LNCaP clone FGC (cell line): ENCODE results near the gene ASB13.

Source experiments
- DNase-seq: peaks from one replicate; pipeline ENCODE4 v3.0.0-alpha.2; 2011; ENCODE audit warnings: low read depth
- H3K4me3 ChIP-seq: 2 replicates; pipeline ENCODE4 v1.5.1; 2011; ENCODE audit warnings: mild to moderate bottlenecking, low read depth, low read length, control low read depth
- CTCF ChIP-seq: IDR thresholded peaks from 2 replicates; pipeline ENCODE4 v1.5.1; 2012; ENCODE audit warnings: mild to moderate bottlenecking; ENCODE audit not compliant: control insufficient read depth, insufficient read depth; ENCODE audit errors: extremely low read depth

The ASB13 gene

DNA sequence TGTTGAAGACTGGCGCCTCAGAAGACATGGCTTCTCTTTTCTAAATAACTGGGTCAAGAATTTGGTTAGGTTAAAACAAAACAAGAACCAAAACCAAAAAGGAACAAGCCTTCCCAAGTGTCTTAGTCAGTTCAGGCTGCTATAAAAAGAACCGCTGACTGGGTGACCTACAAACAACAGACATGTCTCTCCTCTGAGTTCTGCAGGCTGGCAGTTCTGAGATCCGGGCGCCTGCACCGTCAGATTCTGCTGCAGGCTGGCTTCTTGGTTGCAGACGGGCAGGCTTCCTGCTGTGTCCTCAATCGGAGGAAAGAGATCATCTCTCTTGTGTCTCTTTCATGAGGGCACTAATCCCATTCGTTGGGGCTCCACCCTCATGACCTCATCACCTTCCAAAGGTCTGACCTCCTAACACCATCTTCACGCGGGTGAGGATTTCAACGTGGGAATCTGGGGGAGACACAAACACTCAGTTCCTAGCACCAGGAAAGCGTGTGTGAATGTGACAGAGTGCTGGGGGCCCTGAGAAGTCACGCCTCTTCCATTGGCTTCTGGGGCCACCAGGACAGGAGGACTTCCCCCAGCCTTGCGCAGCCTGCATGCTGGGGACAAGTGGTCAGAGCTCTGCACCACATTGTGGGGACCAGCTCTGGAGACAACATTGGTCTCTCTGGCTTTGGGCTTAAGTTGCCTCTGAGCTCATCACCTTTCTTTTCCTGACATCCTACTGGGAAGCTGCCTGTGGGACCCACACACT lies 63.1 kb downstream of the ASB13 start:
- TF ChIP-seq CTCF: no peak
- DNase-seq: no peak

GRCh38 chr10:5601826-5602495 lies 64.4 kb downstream of the ASB13 start:
- H3K4me3 ChIP-seq: no peak overlapping the region
- DNase-seq: no peak
- TF ChIP-seq CTCF: no peak

More for the DNA sequence above, 63.1 kb downstream of the ASB13 start:
- H3K4me3 ChIP-seq: no peak overlapping the region

DNA sequence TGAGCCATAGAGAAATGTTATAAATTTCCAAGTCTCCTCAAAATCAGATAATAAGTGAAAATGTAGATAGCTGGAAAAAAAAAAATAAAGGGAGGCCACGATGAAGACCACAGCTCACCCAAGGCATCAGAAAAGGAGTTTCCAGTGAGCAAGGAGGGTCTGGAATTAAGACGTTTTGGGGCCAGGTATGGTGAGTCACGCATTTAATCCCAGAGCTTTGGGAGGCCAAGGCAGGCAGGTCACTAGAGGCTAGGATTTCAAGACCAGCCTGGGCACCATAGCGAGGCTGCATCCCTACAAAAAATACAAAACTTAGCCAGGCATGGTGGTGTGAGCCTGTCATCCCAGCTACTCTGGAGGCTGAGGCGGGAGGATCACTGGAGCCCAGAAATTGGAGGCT lies 65.5 kb downstream of the ASB13 start:
- H3K4me3 ChIP-seq: no peak overlapping the region
- DNase-seq: no peak
- no peak for TF ChIP-seq CTCF

DNA sequence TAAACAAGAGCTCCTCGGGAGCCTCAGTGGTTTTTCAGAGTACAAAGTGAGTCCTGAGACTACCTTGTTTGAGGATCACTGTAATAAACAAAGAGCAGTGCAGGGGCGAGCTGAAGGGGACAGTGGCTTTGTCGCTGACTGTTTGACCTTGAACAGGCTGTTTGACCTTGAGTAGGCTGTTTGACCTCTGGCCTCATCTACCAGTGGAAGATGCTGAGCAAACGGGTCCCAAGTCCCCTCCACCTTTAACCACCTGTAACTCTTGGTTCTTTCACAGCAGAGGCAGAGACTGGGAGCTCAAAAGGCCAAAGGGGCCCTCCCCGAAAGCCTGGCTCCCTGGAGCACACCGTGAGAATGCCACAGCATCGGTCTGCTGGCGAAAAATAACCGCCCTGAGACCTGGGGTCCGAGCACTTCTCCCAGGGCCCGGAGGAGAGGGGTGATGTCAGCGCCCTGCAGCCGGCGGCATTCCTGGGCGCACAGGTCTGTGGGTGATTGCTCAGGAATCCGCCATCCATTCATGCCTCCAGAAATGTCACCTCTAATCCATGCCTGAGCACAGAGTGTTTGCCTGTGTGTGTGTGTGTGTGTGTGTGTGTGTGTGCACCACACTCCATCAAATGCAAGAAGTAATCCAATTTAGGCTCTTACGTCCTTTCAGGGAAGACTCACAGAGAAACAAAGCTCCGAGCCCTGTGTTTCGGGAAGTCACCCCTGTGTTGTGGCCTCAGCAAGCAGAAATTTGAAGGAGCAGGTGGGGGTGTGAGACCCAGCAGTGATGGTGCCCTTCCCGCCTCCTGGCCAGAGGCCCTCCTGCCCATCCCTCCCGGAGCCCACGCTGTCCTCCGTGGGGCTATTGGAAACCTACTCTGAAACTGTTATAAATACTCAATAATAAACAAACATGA lies 66.5 kb downstream of the ASB13 start:
- no peak overlapping the region for H3K4me3 ChIP-seq
- no peak for TF ChIP-seq CTCF
- no peak for DNase-seq

DNA sequence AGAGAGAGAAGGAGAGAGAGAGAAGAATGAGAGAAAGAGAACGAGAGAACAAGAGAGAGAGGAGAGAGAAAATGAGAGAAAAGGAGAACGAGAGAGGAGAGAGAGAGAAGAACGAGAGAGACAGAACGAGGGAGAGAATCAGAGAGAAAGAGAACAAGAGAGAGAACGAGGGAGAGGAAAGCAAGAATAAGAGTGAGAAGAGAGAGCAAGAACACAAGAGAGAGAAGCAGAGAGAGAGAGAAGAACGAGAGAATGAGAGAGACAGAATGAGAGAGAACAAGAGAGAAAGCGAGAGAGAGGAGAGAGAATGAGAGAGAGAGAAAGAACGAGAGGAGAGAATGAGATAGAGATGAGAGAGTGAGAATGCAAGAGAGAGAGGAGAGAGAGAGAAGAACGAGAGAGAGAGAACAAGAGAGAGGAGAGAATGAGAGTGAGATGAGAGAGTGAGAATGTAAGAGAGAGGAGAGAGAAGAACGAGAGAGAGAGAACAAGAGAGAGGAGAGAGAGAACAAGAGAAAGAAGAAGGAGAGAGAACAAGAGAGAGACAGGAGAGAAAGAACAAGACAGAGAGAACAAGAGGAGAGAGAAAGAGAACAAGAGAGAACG lies 68.2 kb downstream of the ASB13 start:
- DNase-seq: no peak
- no peak overlapping the region for H3K4me3 ChIP-seq
- no peak for TF ChIP-seq CTCF

DNA sequence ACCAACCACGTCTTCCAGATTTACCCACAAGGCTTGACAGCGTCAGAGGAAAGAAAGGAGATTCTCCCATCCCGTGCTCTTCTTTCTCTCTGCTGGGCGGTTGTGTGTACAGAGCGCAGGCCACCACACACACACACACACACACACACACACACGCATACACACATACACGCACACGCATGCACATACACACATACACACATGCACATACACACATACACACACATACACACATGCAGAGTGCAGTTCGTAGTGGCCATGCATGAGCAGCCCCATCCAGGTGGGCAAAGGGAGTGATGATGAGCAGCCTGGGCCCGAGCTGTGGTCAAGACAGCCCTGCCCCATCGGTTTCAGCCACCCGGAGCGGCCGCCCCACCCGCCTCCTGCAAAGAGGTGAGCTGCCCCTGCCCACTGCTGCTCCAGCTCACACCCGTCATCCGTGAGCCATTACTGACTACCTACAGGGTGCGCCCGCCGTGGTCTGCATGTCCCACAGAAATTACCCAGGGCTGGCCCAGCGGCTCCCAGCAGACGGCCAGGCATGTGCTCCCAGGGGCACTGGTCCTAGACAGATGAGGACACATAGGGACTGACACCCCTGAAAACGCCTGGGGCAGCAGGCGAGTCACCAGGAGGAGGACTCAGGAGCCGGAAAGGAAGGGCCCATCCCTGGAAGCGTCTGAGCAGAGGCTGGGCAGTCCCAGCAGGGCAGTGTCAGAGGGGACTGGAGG lies 69.6 kb downstream of the ASB13 start:
- no peak for TF ChIP-seq CTCF
- no peak for DNase-seq
- H3K4me3 ChIP-seq: no peak overlapping the region
